DND-41 (cell line): ENCODE data around the gene IVD.
A peak's percentile ranks its signal among the peaks of the same experiment; 100 is the strongest.

Source experiments
- ATAC-seq: fragments of 200-7000 bp; cut with Tn5 transposase; 3 replicates; pipeline ENCODE4 v1.9.1; 2021; ENCODE audit warnings: low read depth; ENCODE audit not compliant: insufficient read depth
- DNase-seq: peaks from one replicate; pipeline ENCODE4 v3.0.0-alpha.2; 2020
- H2AFZ ChIP-seq: 2 replicates; pipeline ENCODE4 v1.6.0; 2012; ENCODE audit warnings: low read depth, low read length
- H3K27ac ChIP-seq: 2 replicates; pipeline ENCODE4 v1.5.1; 2012; ENCODE audit warnings: low read length, inconsistent platforms
- H3K27me3 ChIP-seq: fragments of 200-600 bp; sonication (generic); 2 replicates; pipeline ENCODE4 v1.6.0; 2012; ENCODE audit warnings: low read length, mild to moderate bottlenecking, inconsistent platforms; ENCODE audit not compliant: insufficient read depth, poor library complexity
- H3K36me3 ChIP-seq: 2 replicates; pipeline ENCODE4 v1.5.1; 2012; ENCODE audit warnings: low read length, inconsistent platforms; ENCODE audit not compliant: insufficient read depth
- H3K4me1 ChIP-seq: 2 replicates; pipeline ENCODE4 v1.5.1; 2012; ENCODE audit warnings: mild to moderate bottlenecking, low read length; ENCODE audit not compliant: insufficient read depth
- H3K4me2 ChIP-seq: 2 replicates; pipeline ENCODE4 v1.6.0; 2012; ENCODE audit warnings: mild to moderate bottlenecking, moderate library complexity, low read length, inconsistent platforms; ENCODE audit not compliant: insufficient read depth
- H3K4me3 ChIP-seq, 2 experiments: fragments of 200-600 bp in 1 of 2; shearing (Covaris generic) in 1 of 2; 2 replicates each; pipeline ENCODE4 v1.5.1; 2012 to 2016; ENCODE audit warnings: inconsistent platforms in 2 of 2, low read length in 2 of 2, mild to moderate bottlenecking in 2 of 2, low read depth in 1 of 2, moderate library complexity in 1 of 2
- H3K79me2 ChIP-seq: 2 replicates; pipeline ENCODE4 v1.6.0; 2012; ENCODE audit warnings: low read length, inconsistent platforms; ENCODE audit not compliant: insufficient read depth
- H3K9ac ChIP-seq: 2 replicates; pipeline ENCODE4 v1.6.0; 2012; ENCODE audit warnings: low read depth, mild to moderate bottlenecking, inconsistent platforms, low read length, moderate library complexity
- H3K9me3 ChIP-seq: 2 replicates; pipeline ENCODE4 v1.5.1; 2012; ENCODE audit warnings: low read length, moderate library complexity, mild to moderate bottlenecking, inconsistent platforms; ENCODE audit not compliant: insufficient read depth, severe bottlenecking
- H4K20me1 ChIP-seq: 2 replicates; pipeline ENCODE4 v1.6.0; 2012; ENCODE audit warnings: low read length; ENCODE audit not compliant: insufficient read depth
- CTCF ChIP-seq: IDR thresholded peaks from 2 replicates; pipeline ENCODE4 v1.5.1; 2012; ENCODE audit warnings: borderline replicate concordance, low read length, moderate library complexity, mild to moderate bottlenecking; ENCODE audit not compliant: poor library complexity, severe bottlenecking; ENCODE audit errors: extremely low read depth
- EZH2 ChIP-seq: IDR thresholded peaks from 3 replicates; pipeline ENCODE4 v1.6.1; 2012; ENCODE audit warnings: borderline replicate concordance, low read depth, mild to moderate bottlenecking, moderate library complexity, low read length, inconsistent platforms; ENCODE audit not compliant: severe bottlenecking

The IVD gene

GRCh38 chr15:40398413-40398873 is 7.2 kb upstream of the IVD start:
- H3K27me3 ChIP-seq, result no peaks in the 10 kb centered on the region
- peak overlapping the region in 1 of 2 experiments; percentile 44; a peak in 2 of 4 replicates for H3K4me3 ChIP-seq
- TF ChIP-seq EZH2, result no peak
- TF ChIP-seq CTCF, result no peak
- peak overlapping the region; percentile 60 for H3K4me2 ChIP-seq
- no peaks in the 10 kb centered on the region for H4K20me1 ChIP-seq
- H2AFZ ChIP-seq, result 0 out of 2 replicates have a peak overlapping the region, but pooled peaks have one; percentile 48
- H3K79me2 ChIP-seq, result no peaks in the 10 kb centered on the region
- peaks cover 20% of the 10 kb centered on the region for H3K4me1 ChIP-seq
- H3K36me3 ChIP-seq, result peaks cover 14% of the 10 kb centered on the region
- H3K9me3 ChIP-seq, result no peaks in the 10 kb centered on the region
- DNase-seq, result peak; percentile 43
- peak; percentile 93 for ATAC-seq
- H3K27ac ChIP-seq, result peak overlapping the region; percentile 71
- peak overlapping the region; percentile 27; the same call in 1 of the 2 replicates for H3K9ac ChIP-seq

GRCh38 chr15:40399370-40399769 is 6.2 kb upstream of the IVD start:
- Histone ChIP-seq H3K4me1 (peaks cover 23% of the 10 kb centered on the region), H2AFZ (no peak overlapping the region), H3K27me3 (no peaks in the 10 kb centered on the region), H3K4me2 (no peak overlapping the region), H3K79me2 (no peaks in the 10 kb centered on the region), H3K9me3 (no peaks in the 10 kb centered on the region), H3K27ac (no peak overlapping the region), H3K9ac (no peak overlapping the region), H4K20me1 (no peaks in the 10 kb centered on the region), H3K36me3 (peaks cover 5% of the 10 kb centered on the region), H3K4me3 (no peak overlapping the region)
- TF ChIP-seq CTCF, result no peak
- no peak for TF ChIP-seq EZH2
- DNase-seq (no peak), ATAC-seq (no peak)

GRCh38 chr15:40407330-40407990 is 1.9 kb downstream of the IVD start:
- Histone ChIP-seq H4K20me1 (no peaks in the 10 kb centered on the region), H3K9ac (no peak overlapping the region), H3K4me2 (peak overlapping the region; percentile 85), H3K79me2 (peaks cover 26% of the 10 kb centered on the region), H3K9me3 (no peaks in the 10 kb centered on the region), H3K36me3 (peaks cover 51% of the 10 kb centered on the region), H2AFZ (no peak overlapping the region), H3K27ac (no peak overlapping the region), H3K4me1 (peaks cover 35% of the 10 kb centered on the region), H3K4me3 (peak overlapping the region in 1 of 2 experiments; percentile 35; a peak in 1 of 4 replicates), H3K27me3 (no peaks in the 10 kb centered on the region)
- ATAC-seq, result no peak
- TF ChIP-seq EZH2 (no peak), CTCF (no peak)
- no peak for DNase-seq
